Measurements from ENCODE around the gene ZNF714. TPM values are rescaled to one million over a fixed set of nuclear protein-coding genes. Genes with fewer than 3 reads are reported as not detected.
A peak's percentile ranks its signal among the peaks of the same experiment; 100 is the strongest.

Gene ZNF714
- total and polyA plus RNA-seq, 9 of the 15 experiments (the other 6 are each of a cell fraction or from before 2014, with no cell fraction given): 16.2 to 40.8 (median 28.9) TPM

DNA sequence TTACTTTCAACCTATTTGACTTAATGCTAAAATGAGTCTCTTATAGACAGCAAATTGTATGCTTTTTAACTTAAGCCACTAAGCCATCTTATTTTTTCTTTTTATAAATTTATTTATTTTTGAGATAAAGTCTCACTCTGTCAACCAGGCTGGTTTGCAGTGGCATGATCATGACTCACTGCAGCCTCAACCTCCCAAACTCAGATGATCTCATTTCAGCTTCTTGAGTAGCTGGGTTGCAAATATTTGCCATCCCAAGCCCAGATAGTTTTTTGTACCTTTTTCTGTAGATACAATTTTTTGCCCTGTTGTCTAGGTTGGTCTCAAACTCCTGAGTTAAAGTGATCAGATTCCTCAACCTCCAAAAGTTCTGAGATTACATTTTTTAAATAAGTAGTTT lies 27.1 kb downstream of the ZNF714 start:
- Histone ChIP-seq H4K20me1 (replicated peaks; ENCODE audit: control insufficient read depth, insufficient read depth, low read length) (no peaks in the 10 kb centered on the region), H3K9me3 (replicated peaks; ENCODE audit: control insufficient read depth, insufficient read depth, low read depth, low read length) (peaks cover 2% of the 10 kb centered on the region; the same call in 1 of the 2 replicates), H3K36me3 (ENCODE audit: control insufficient read depth, insufficient read depth, low read length) (peaks cover 21% of the 10 kb centered on the region; the same call in 2 of the 3 replicates), H3K4me3 (no peak overlapping the region), H3K27me3 (ENCODE audit: control insufficient read depth in 2 of 2, insufficient read depth in 2 of 2, low read length in 2 of 2) (no peaks in the 10 kb centered on the region), H3K27ac (ENCODE audit: extremely low read depth, low read depth, low read length) (no peak overlapping the region), H3K9me1 (ENCODE audit: control insufficient read depth, insufficient read depth, low read length) (no peaks in the 10 kb centered on the region), H3K79me2 (ENCODE audit: control insufficient read depth, insufficient read depth, low read length) (no peaks in the 10 kb centered on the region; the same call in 2 of the 3 replicates), H3K4me1 (replicated peaks in 1 of 2; ENCODE audit: control insufficient read depth in 2 of 2, insufficient read depth in 2 of 2, low read length in 2 of 2) (no peaks in the 10 kb centered on the region), H2AFZ (ENCODE audit: low read depth, low read length) (no peak overlapping the region), H3K9ac (ENCODE audit: insufficient read depth in 1 of 2, low read depth in 2 of 2, low read length in 2 of 2) (no peak overlapping the region), H3K4me2 (ENCODE audit: insufficient read depth, low read length) (no peak overlapping the region)
- ATAC-seq (no peak), DNase-seq (ENCODE audit: extremely low read depth in 1 of 4, low spot score in 3 of 4) (no peak), FAIRE-seq (no peak)
- BruUV-seq (replicated peaks): no TSS peak
- in situ Hi-C loops (cut with MboI) (no loop called here), intact Hi-C loops (cut with micrococcal nuclease) (no loop called here)
- ChIA-PET CTCF (ENCODE audit: low intra/inter-chr PET ratio) (no interaction called here), POLR2A (no interaction called here)
- TF ChIP-seq ZNF282 (CRISPR knock-in tag; IDR thresholded peaks at IDR 0.05): no peak
- TF ChIP-seq MITF (IDR thresholded peaks at IDR 0.05): no peak
- no peak for TF ChIP-seq DMBX1 (CRISPR knock-in tag; IDR thresholded peaks at IDR 0.05; ENCODE audit: borderline replicate concordance)
- no peak for TF ChIP-seq MAFF (IDR thresholded peaks at IDR 0.05; ENCODE audit: low read length)
- TF ChIP-seq POLR2A (conservative IDR thresholded peaks at IDR 0.05): no peak

- no peak for ATAC-seq
- H3K27me3 ChIP-seq (ENCODE audit: control insufficient read depth in 2 of 2, insufficient read depth in 2 of 2, low read length in 2 of 2): no peaks in the 10 kb centered on the region
- H3K4me2 ChIP-seq (ENCODE audit: insufficient read depth, low read length): no peak overlapping the region
- ChIA-PET POLR2A (interaction anchor here (1.0 kb wide), 1 partner anchor 15 kb away, joined by 3 read pairs; no protein-coding TSS in a partner anchor), CTCF (ENCODE audit: low intra/inter-chr PET ratio) (no interaction called here)
- H3K27ac ChIP-seq (ENCODE audit: extremely low read depth, low read depth, low read length): no peak overlapping the region
- H4K20me1 ChIP-seq (replicated peaks; ENCODE audit: control insufficient read depth, insufficient read depth, low read length): no peaks in the 10 kb centered on the region
- peaks cover 6% of the 10 kb centered on the region; the same call in 1 of the 2 replicates for H3K9me3 ChIP-seq (replicated peaks; ENCODE audit: control insufficient read depth, insufficient read depth, low read depth, low read length)
- H3K9me1 ChIP-seq (ENCODE audit: control insufficient read depth, insufficient read depth, low read length): no peaks in the 10 kb centered on the region
- in situ Hi-C loops (cut with MboI): no loop called here
- intact Hi-C loops (cut with micrococcal nuclease): no loop called here
- no peaks in the 10 kb centered on the region for H3K4me1 ChIP-seq (replicated peaks in 1 of 2; ENCODE audit: control insufficient read depth in 2 of 2, insufficient read depth in 2 of 2, low read length in 2 of 2)
- 67% methylated on average over 1 of the region's 1 CpG for WGBS (ENCODE audit: insufficient coverage, low coverage, missing lambda C conversion rate)
- peaks cover 20% of the 10 kb centered on the region; the same call in 2 of the 3 replicates for H3K36me3 ChIP-seq (ENCODE audit: control insufficient read depth, insufficient read depth, low read length)
- BruUV-seq (replicated peaks): TSS peak; percentile 10
- no peak for FAIRE-seq
- H3K79me2 ChIP-seq (ENCODE audit: control insufficient read depth, insufficient read depth, low read length): no peaks in the 10 kb centered on the region; the same call in 2 of the 3 replicates
- DNase-seq (ENCODE audit: extremely low read depth in 1 of 4, low spot score in 3 of 4): no peak
- H3K9ac ChIP-seq (ENCODE audit: insufficient read depth in 1 of 2, low read depth in 2 of 2, low read length in 2 of 2): no peak overlapping the region
- H3K4me3 ChIP-seq: no peak overlapping the region
- no peak overlapping the region for H2AFZ ChIP-seq (ENCODE audit: low read depth, low read length)
- no peak for TF ChIP-seq RCOR1 (IDR thresholded peaks at IDR 0.05; ENCODE audit: borderline replicate concordance in 1 of 2, low read depth in 2 of 2, low read length in 2 of 2)
Observed at GRCh38 chr19:21110183-21110582, 28.2 kb downstream of the ZNF714 start.

All from K562 (cell line).